GM23338 (cell line): ENCODE results near the gene UGT1A10. TPM values are rescaled to one million over a fixed set of nuclear protein-coding genes. Genes with fewer than 3 reads are reported as not detected.

Experiments used
- ATAC-seq: fragments of 200-7000 bp; cut with Tn5 transposase; 3 replicates; pipeline ENCODE4 v1.9.1; 2020
- DNase-seq: peaks from one replicate; pipeline ENCODE4 v3.0.0-alpha.2; 2015; ENCODE audit warnings: low spot score
- H2AFZ ChIP-seq: fragments of 200-600 bp; sonication (generic); 2 replicates; pipeline ENCODE4 v1.8.0; 2016; ENCODE audit warnings: antibody characterized with exemption, mild to moderate bottlenecking, moderate library complexity
- H3F3A ChIP-seq: fragments of 200-600 bp; sonication (generic); replicated peaks from 2 replicates; pipeline ENCODE4 v1.8.0; 2017; ENCODE audit warnings: antibody characterized with exemption, mixed run types, low read depth
- H3K27ac ChIP-seq: fragments of 200-600 bp; sonication (generic); 2 replicates; pipeline ENCODE4 v1.6.1; 2016; ENCODE audit warnings: low read depth
- H3K27me3 ChIP-seq: fragments of 200-600 bp; sonication (generic); 2 replicates; pipeline ENCODE4 v1.8.0; 2016; ENCODE audit warnings: mild to moderate bottlenecking, mixed run types, moderate library complexity; ENCODE audit not compliant: insufficient read depth
- H3K36me3 ChIP-seq: fragments of 200-600 bp; sonication (generic); 2 replicates; pipeline ENCODE4 v1.8.0; 2016; ENCODE audit warnings: mild to moderate bottlenecking; ENCODE audit not compliant: insufficient read depth
- H3K4me1 ChIP-seq: fragments of 200-600 bp; sonication (generic); 2 replicates; pipeline ENCODE4 v1.8.0; 2016; ENCODE audit warnings: mild to moderate bottlenecking, moderate library complexity; ENCODE audit not compliant: insufficient read depth
- H3K4me2 ChIP-seq: fragments of 200-600 bp; sonication (generic); 2 replicates; pipeline ENCODE4 v1.7.1; 2017; ENCODE audit warnings: mixed run types
- H3K4me3 ChIP-seq: fragments of 200-600 bp; sonication (generic); 2 replicates; pipeline ENCODE4 v1.6.1; 2016; ENCODE audit warnings: mixed run types
- H3K79me2 ChIP-seq: fragments of 200-600 bp; sonication (generic); replicated peaks from 2 replicates; pipeline ENCODE4 v1.8.0; 2017; ENCODE audit warnings: mild to moderate bottlenecking; ENCODE audit not compliant: insufficient read depth
- H3K9me2 ChIP-seq: fragments of 200-600 bp; sonication (generic); 2 replicates; pipeline ENCODE4 v1.8.0; 2017; ENCODE audit not compliant: insufficient read depth
- H4K20me1 ChIP-seq: fragments of 200-600 bp; sonication (generic); replicated peaks from 2 replicates; pipeline ENCODE4 v1.8.0; 2017; ENCODE audit warnings: mild to moderate bottlenecking; ENCODE audit not compliant: insufficient read depth
- H3K27ac Mint-ChIP-seq: 2 replicates; pipeline ENCODE4 v1.8.0; 2020; ENCODE audit warnings: inconsistent platforms, mild to moderate bottlenecking, moderate library complexity, mixed read lengths
- H3K27me3 Mint-ChIP-seq: 3 replicates; pipeline ENCODE4 v1.8.0; 2022; ENCODE audit warnings: low read depth, mild to moderate bottlenecking, moderate library complexity, mixed read lengths, inconsistent platforms; ENCODE audit not compliant: insufficient read depth, poor library complexity
- H3K36me3 Mint-ChIP-seq: 3 replicates; pipeline ENCODE4 v1.8.0; 2021; ENCODE audit warnings: low read depth, mild to moderate bottlenecking, inconsistent platforms, moderate library complexity, mixed read lengths
- H3K4me1 Mint-ChIP-seq: 3 replicates; pipeline ENCODE4 v1.8.0; 2020; ENCODE audit warnings: mild to moderate bottlenecking, inconsistent platforms, mixed read lengths
- H3K4me3 Mint-ChIP-seq: 3 replicates; pipeline ENCODE4 v1.8.0; 2021; ENCODE audit warnings: moderate library complexity, mild to moderate bottlenecking, inconsistent platforms, mixed read lengths
- H3K9me3 Mint-ChIP-seq: 3 replicates; pipeline ENCODE4 v1.8.0; 2020; ENCODE audit warnings: moderate library complexity, mild to moderate bottlenecking, inconsistent platforms, mixed read lengths
- CREB1 ChIP-seq: fragments of 250-450 bp; sonication (Bioruptor Pico); IDR thresholded peaks from 2 replicates; pipeline ENCODE4 v1.5.0; 2020; ENCODE audit warnings: low read depth, mild to moderate bottlenecking, moderate library complexity
- EZH2 ChIP-seq: fragments of 200-600 bp; sonication (generic); IDR thresholded peaks from one replicate; pipeline ENCODE4 v1.8.0; 2017; ENCODE audit warnings: antibody characterized with exemption, mild to moderate bottlenecking, low read depth; ENCODE audit not compliant: unreplicated experiment
- EZH2phosphoT487 ChIP-seq: fragments of 200-600 bp; sonication (generic); IDR thresholded peaks from one replicate; pipeline ENCODE4 v1.8.1; 2018; ENCODE audit warnings: antibody characterized with exemption; ENCODE audit not compliant: unreplicated experiment
- JUNB ChIP-seq: IDR thresholded peaks from one replicate; pipeline ENCODE4 v1.6.1; 2016; ENCODE audit warnings: antibody characterized with exemption; ENCODE audit not compliant: unreplicated experiment
- NANOG ChIP-seq: IDR thresholded peaks from 2 replicates; pipeline ENCODE4 v1.6.1; 2016; ENCODE audit warnings: antibody characterized with exemption, borderline replicate concordance
- POLR2AphosphoS5 ChIP-seq: IDR thresholded peaks from 2 replicates; pipeline ENCODE4 v1.6.1; 2016; ENCODE audit warnings: antibody characterized with exemption, low read depth
- STAT1 ChIP-seq: IDR thresholded peaks from one replicate; pipeline ENCODE4 v1.6.1; 2016; ENCODE audit warnings: antibody characterized with exemption; ENCODE audit not compliant: unreplicated experiment
- ZNF114 ChIP-seq: fragments of 250-450 bp; sonication (Bioruptor Pico); IDR thresholded peaks from 2 replicates; pipeline ENCODE4 v1.5.0; 2020; ENCODE audit warnings: mild to moderate bottlenecking, moderate library complexity
- ZNF331 ChIP-seq: fragments of 250-450 bp; sonication (Bioruptor Pico); IDR thresholded peaks from 2 replicates; pipeline ENCODE4 v1.5.0; 2020; ENCODE audit warnings: low read depth, mild to moderate bottlenecking, moderate library complexity
- polyA plus RNA-seq: library from polyadenylated mRNA; unstranded; fragments of >200 nt; fragmentation: Nextera tagmentation; extraction: Ambion mirVana; gene quantifications from 2 replicates; pipeline ENCODE4 v1.2.1, GENCODE V29; 2016
- total RNA-seq: library from RNA; depleted of rRNA; stranded (reverse); fragments of >200 nt; shearing (Covaris generic); gene quantifications from 2 replicates; pipeline ENCODE4 v1.2.3, GENCODE V29; 2014
- TF ChIP-seq, protein P1 (sequence below): IDR thresholded peaks from 2 replicates; pipeline ENCODE4 v1.6.1; 2016; ENCODE audit warnings: antibody characterized with exemption
- TF ChIP-seq, protein P2 (sequence below), 2 experiments: fragments of 200-600 bp in 1 of 2; sonication (generic) in 1 of 2; conservative IDR thresholded peaks; 2 replicates each; pipeline versions ENCODE4 v1.5.1 to v1.6.1; 2016 to 2017; ENCODE audit warnings: antibody characterized with exemption in 2 of 2, low read depth in 2 of 2, mild to moderate bottlenecking in 2 of 2, moderate library complexity in 1 of 2
- TF ChIP-seq, protein P3 (sequence below): IDR thresholded peaks from one replicate; pipeline ENCODE4 v1.6.1; 2018; ENCODE audit warnings: antibody characterized with exemption; ENCODE audit not compliant: unreplicated experiment
- TF ChIP-seq, protein P4 (sequence below): fragments of 250-450 bp; sonication (Bioruptor Pico); IDR thresholded peaks from 2 replicates; pipeline ENCODE4 v1.5.0; 2020; ENCODE audit warnings: mild to moderate bottlenecking, moderate library complexity

Gene UGT1A10
- total and polyA plus RNA-seq, 2 experiments from 2014 or later: not detected

DNA sequence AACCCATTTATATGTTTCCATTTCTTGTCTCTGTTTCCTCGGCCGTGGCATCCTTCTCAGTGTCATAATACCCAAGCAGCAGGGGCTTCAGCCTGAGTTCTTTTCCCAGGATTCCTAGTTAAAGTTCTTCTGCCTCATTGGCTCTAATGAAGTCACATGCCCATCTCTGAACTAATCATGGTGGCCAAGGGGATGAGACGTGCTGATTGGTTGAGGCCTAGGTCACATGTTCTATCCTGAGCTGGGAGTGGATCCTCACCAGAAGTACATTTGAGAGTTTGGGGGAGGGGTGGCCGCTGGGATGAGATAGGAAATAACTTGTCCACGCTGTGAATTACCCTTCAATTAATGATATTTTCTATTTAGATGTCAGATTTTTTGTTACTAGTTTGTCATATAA, 72.7 kb downstream of the UGT1A10 start:
- Histone ChIP-seq H3K9me2 (peaks cover 5% of the 10 kb centered on the region; the same call in 1 of the 2 replicates), H3K4me1 (no peaks in the 10 kb centered on the region), H3K4me2 (no peak overlapping the region), H3K36me3 (no peaks in the 10 kb centered on the region), H3K79me2 (no peaks in the 10 kb centered on the region), H2AFZ (no peak overlapping the region), H3F3A (no peaks in the 10 kb centered on the region), H4K20me1 (no peaks in the 10 kb centered on the region), H3K4me3 (no peak overlapping the region), H3K27ac (no peak overlapping the region), H3K27me3 (no peaks in the 10 kb centered on the region)
- DNase-seq (peak; percentile 17), ATAC-seq (no peak)
- Mint-ChIP-seq H3K4me3 (no peak overlapping the region), H3K27ac (no peak overlapping the region), H3K36me3 (no peaks in the 10 kb centered on the region), H3K4me1 (peaks cover 4% of the 10 kb centered on the region; the same call in 1 of the 3 replicates), H3K9me3 (no peaks in the 10 kb centered on the region; the same call in 2 of the 3 replicates), H3K27me3 (peaks cover 8% of the 10 kb centered on the region)
- TF ChIP-seq JUNB (no peak), EZH2phosphoT487 (no peak), POLR2AphosphoS5 (no peak), EZH2 (no peak), ZNF114 (CRISPR knock-in tag) (no peak), STAT1 (no peak), ZNF331 (CRISPR knock-in tag) (no peak), NANOG (no peak), CREB1 (CRISPR knock-in tag) (no peak)
- TF ChIP-seq, protein P1, sequence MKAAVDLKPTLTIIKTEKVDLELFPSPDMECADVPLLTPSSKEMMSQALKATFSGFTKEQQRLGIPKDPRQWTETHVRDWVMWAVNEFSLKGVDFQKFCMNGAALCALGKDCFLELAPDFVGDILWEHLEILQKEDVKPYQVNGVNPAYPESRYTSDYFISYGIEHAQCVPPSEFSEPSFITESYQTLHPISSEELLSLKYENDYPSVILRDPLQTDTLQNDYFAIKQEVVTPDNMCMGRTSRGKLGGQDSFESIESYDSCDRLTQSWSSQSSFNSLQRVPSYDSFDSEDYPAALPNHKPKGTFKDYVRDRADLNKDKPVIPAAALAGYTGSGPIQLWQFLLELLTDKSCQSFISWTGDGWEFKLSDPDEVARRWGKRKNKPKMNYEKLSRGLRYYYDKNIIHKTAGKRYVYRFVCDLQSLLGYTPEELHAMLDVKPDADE: no peak
- TF ChIP-seq, protein P2, sequence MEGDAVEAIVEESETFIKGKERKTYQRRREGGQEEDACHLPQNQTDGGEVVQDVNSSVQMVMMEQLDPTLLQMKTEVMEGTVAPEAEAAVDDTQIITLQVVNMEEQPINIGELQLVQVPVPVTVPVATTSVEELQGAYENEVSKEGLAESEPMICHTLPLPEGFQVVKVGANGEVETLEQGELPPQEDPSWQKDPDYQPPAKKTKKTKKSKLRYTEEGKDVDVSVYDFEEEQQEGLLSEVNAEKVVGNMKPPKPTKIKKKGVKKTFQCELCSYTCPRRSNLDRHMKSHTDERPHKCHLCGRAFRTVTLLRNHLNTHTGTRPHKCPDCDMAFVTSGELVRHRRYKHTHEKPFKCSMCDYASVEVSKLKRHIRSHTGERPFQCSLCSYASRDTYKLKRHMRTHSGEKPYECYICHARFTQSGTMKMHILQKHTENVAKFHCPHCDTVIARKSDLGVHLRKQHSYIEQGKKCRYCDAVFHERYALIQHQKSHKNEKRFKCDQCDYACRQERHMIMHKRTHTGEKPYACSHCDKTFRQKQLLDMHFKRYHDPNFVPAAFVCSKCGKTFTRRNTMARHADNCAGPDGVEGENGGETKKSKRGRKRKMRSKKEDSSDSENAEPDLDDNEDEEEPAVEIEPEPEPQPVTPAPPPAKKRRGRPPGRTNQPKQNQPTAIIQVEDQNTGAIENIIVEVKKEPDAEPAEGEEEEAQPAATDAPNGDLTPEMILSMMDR (conservative IDR thresholded peaks at IDR 0.05; ENCODE audit: low read depth in 2 of 2): no peak
- TF ChIP-seq, protein P3, sequence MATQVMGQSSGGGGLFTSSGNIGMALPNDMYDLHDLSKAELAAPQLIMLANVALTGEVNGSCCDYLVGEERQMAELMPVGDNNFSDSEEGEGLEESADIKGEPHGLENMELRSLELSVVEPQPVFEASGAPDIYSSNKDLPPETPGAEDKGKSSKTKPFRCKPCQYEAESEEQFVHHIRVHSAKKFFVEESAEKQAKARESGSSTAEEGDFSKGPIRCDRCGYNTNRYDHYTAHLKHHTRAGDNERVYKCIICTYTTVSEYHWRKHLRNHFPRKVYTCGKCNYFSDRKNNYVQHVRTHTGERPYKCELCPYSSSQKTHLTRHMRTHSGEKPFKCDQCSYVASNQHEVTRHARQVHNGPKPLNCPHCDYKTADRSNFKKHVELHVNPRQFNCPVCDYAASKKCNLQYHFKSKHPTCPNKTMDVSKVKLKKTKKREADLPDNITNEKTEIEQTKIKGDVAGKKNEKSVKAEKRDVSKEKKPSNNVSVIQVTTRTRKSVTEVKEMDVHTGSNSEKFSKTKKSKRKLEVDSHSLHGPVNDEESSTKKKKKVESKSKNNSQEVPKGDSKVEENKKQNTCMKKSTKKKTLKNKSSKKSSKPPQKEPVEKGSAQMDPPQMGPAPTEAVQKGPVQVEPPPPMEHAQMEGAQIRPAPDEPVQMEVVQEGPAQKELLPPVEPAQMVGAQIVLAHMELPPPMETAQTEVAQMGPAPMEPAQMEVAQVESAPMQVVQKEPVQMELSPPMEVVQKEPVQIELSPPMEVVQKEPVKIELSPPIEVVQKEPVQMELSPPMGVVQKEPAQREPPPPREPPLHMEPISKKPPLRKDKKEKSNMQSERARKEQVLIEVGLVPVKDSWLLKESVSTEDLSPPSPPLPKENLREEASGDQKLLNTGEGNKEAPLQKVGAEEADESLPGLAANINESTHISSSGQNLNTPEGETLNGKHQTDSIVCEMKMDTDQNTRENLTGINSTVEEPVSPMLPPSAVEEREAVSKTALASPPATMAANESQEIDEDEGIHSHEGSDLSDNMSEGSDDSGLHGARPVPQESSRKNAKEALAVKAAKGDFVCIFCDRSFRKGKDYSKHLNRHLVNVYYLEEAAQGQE: no peak
- TF ChIP-seq, protein P4, sequence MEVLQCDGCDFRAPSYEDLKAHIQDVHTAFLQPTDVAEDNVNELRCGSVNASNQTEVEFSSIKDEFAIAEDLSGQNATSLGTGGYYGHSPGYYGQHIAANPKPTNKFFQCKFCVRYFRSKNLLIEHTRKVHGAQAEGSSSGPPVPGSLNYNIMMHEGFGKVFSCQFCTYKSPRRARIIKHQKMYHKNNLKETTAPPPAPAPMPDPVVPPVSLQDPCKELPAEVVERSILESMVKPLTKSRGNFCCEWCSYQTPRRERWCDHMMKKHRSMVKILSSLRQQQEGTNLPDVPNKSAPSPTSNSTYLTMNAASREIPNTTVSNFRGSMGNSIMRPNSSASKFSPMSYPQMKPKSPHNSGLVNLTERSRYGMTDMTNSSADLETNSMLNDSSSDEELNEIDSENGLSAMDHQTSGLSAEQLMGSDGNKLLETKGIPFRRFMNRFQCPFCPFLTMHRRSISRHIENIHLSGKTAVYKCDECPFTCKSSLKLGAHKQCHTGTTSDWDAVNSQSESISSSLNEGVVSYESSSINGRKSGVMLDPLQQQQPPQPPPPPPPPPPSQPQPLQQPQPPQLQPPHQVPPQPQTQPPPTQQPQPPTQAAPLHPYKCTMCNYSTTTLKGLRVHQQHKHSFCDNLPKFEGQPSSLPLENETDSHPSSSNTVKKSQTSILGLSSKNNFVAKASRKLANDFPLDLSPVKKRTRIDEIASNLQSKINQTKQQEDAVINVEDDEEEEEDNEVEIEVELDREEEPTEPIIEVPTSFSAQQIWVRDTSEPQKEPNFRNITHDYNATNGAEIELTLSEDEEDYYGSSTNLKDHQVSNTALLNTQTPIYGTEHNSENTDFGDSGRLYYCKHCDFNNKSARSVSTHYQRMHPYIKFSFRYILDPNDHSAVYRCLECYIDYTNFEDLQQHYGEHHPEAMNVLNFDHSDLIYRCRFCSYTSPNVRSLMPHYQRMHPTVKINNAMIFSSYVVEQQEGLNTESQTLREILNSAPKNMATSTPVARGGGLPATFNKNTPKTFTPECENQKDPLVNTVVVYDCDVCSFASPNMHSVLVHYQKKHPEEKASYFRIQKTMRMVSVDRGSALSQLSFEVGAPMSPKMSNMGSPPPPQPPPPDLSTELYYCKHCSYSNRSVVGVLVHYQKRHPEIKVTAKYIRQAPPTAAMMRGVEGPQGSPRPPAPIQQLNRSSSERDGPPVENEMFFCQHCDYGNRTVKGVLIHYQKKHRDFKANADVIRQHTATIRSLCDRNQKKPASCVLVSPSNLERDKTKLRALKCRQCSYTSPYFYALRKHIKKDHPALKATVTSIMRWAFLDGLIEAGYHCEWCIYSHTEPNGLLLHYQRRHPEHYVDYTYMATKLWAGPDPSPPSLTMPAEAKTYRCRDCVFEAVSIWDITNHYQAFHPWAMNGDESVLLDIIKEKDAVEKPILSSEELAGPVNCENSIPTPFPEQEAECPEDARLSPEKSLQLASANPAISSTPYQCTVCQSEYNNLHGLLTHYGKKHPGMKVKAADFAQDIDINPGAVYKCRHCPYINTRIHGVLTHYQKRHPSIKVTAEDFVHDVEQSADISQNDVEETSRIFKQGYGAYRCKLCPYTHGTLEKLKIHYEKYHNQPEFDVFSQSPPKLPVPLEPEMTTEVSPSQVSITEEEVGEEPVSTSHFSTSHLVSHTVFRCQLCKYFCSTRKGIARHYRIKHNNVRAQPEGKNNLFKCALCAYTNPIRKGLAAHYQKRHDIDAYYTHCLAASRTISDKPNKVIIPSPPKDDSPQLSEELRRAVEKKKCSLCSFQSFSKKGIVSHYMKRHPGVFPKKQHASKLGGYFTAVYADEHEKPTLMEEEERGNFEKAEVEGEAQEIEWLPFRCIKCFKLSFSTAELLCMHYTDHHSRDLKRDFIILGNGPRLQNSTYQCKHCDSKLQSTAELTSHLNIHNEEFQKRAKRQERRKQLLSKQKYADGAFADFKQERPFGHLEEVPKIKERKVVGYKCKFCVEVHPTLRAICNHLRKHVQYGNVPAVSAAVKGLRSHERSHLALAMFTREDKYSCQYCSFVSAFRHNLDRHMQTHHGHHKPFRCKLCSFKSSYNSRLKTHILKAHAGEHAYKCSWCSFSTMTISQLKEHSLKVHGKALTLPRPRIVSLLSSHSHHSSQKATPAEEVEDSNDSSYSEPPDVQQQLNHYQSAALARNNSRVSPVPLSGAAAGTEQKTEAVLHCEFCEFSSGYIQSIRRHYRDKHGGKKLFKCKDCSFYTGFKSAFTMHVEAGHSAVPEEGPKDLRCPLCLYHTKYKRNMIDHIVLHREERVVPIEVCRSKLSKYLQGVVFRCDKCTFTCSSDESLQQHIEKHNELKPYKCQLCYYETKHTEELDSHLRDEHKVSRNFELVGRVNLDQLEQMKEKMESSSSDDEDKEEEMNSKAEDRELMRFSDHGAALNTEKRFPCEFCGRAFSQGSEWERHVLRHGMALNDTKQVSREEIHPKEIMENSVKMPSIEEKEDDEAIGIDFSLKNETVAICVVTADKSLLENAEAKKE (CRISPR knock-in tag): no peak
